GM21786 (cell line): ENCODE measurements around the gene PACS1.

Experiments used
- ATAC-seq: cut with Tn5 transposase; IDR thresholded peaks from one replicate; pipeline ENCODE4 v1.9.1; 2021; ENCODE audit not compliant: unreplicated experiment

Gene PACS1

DNA sequence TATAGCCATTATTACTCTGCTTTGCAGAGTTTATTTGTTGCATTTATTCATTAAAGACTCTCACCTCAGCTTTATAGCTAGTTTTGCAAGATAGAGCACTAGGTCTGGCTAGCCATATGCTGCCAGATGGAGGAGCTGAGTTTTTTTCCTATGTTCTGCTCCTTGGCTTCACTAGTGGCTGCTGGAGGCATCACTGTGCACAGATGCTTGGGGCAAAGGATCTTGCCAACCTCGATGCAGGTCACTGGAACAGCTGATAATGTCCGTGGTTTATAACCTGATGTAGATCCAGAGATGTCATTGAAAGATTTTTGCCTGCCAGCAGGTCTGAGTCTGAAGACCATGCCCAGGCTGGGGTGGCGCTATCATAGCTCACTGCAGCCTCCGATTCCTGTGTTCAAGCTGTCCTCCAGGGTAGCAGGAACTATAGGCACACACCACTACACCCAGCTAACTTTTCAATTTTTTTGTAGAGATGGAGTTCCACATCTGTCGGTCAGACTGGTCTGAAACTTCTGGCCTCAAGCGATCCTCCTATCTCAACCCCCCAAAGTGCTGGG lies 63.2 kb downstream of the PACS1 start:
- no peak for ATAC-seq

DNA sequence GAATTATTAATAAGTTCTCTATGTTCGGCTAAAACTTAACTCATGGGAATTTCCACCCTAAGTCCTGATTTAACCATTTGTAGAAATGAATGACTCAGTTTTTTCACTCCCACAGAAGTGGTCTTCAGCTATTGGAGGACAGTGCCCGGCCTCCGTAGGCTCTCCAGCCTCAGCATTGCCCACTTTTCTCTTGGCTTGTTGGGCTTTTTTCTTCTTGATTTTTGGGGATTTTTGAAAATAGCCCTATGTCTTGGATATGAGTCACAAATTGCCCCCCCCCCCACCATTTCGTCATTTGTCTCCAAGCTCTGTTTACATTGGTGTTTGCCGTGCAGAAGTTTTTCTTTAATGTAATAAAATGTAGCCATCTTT lies 66.7 kb downstream of the PACS1 start:
- no peak for ATAC-seq

DNA sequence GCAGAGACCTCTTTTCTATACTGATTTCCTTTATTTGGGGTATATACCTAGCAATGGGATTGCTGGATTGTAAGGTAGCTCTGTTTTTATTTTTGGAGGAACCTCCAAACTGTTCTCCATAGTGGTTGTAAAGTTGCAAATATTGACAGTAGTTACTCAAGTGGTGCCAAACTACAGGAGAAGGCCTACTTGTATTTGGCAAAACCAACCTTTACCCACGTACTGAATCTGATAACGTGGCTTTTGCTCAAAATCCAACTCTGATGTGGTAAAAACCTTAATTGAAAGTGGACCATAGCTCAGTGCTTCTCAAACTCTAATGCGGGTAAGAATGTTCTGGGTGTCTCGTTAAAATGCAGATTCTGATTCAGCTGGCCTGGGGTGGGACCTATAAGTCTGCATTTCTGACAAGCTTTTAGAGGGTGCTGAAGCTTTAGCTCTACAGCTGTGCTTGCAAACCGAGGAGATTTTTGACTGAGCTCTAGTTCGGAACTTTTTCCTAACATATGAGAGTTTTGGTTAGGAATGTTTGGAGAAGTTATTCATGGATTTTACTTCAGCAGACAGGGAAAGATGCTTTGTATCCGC lies 69.8 kb downstream of the PACS1 start:
- no peak for ATAC-seq

DNA sequence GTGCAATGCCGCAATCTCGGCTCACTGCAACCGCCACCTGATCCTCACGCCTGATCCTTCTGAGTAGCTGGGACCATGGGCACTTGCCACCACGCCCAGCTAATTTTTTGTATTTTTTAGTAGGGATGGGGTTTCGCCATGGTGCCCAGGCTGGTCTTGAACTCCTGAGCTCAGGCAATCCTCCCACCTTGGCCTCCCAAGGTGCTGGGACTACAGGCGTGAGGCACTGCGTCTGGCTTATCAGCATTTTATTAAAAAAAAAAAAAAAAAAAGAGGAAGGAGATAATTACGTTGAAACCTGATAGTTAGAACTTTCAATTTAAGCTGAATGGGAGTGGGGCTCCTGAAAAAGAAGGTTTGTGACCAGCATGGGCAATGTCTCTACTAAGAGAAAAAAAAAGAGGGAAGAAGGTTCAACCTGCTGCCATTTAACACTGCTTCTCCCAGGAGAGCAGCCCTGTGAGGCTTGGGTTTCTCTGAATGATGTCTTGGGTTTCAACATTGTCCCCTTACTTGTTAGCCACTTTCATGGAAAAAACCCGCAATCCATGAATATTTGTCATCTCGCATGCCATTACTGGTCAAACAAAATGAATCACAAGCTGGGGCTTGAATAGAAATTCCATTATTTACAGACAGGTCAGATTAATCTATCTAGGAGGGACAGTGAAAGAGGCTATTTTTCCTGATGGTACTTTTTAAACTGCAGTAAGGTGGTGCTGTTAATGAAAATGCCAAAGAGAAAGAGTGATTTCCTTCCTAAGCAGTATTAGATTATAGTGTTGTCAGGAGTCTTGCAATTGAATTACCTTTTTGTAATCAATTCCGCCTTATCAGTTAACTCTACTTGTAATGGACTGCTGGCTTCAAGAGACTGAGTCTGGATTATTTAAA lies 72.5 kb downstream of the PACS1 start:
- ATAC-seq: no peak

DNA sequence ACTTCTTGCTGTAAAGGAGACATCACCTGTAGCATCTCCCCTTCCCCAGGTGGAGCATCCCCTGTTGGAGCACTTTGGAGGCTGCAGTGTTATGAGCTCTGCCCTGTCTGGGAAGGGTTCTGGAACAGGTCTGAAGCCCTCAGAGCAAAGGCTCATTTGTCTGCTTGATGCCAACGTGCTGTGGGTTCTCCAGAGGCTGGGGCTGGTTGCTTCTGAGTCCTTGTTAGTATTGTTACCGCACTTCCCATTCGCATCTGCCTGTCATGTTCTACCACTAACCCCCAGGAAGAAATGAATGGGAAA lies 73.1 kb downstream of the PACS1 start:
- no peak for ATAC-seq

DNA sequence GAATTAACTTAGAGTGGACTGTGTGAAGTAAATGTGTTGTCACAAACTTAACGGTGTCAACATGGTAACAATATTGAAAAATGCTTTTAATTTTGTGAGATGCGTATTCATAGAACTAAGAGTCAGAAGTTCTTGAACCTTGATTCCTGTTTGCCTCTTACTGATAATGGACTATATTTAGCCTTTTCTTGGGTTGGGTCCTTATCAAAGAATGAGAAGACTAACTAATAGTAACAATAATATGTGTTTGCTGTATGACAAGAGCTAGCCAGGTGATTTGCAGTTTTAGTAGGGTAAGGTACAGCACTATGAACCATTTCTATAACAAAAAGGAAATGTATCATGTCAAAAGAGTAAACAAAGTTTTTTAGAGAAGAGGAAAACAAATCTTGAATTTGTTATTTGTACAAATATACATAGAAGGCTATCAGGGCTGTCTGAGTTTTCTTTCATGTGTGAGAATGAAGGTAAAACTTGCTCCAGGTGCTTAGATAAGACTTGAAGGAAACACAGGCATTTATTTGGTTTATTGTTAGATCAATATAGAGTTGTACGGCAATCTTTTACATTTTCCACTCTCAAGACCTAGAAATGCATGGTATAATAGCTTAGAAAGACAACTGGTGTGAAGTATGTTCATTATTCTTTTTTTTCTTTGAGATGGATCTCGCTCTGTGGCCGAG lies 74.1 kb downstream of the PACS1 start:
- no peak for ATAC-seq

DNA sequence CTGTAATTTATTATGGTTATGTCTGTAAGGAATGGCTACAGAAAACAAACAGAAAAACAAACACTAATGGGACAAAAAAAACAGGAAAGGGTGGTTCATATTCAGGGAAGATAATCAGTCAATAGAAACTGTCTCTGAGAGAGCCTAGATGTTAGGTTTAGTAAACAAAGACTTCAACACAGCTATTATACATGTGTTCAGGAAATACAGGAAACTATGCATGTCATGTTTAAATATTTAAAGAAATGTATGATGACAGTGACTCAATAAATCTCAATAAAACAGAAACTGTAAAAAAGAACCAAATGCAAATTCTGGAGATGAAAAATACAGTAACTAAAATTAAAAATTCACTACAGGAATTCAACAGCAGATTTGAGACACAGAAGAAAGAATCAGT lies 76.0 kb downstream of the PACS1 start:
- ATAC-seq: no peak

DNA sequence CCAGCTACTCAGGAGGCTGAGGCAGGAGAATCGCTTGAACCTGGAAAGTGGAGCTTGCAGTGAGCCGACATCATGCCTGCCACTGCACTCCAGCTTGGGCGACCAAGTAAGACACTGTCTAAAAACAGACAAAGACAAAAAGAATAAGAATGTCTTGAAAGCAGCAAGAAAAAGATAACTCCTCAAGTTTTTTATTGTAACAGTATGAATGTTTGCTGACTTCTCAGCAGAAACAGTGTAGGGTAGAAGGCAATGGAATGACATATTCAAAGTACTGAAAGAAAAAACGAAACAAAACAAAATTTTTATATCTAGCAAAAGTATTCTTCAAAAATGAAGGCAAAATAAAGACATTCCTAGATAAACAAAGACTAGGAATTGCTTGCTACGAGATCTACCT lies 76.9 kb downstream of the PACS1 start:
- ATAC-seq: no peak

DNA sequence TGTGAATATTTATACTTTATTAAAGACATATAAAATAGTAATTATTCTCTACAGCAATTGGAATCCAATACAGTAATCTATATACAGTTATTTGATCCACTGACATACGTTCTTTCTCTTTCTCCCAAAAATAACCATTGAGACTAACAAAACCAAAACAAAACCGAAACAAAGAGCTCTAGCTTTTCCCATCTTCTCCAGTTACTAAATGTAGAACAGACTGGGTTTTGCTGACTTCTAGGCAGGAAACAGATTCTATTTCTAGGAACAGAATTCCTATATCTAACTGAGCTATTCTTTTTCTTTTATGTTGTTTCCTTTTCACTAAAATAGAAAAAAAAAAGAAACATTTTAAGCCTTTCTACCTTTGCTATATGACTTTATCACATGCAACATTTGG lies 80.1 kb downstream of the PACS1 start:
- no peak for ATAC-seq

DNA sequence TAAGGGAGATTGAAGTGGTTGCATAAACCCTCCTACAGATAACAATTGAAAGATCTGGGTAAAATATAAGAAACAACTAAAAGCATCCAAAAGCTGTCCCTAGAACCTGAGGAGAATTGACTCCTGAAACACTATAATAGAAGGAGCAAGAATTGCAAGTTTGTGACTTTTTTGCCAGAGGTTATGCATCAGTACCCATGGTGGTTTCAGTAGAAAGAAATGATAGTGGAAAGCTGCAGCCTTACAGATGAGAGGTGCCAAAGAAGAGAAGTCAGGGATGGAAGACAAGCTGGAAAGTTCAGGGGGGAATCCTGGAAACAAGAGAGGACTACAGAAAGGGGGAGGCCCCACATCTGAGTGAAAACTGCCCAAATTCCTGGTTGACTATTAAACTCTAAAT lies 80.7 kb downstream of the PACS1 start:
- ATAC-seq: no peak

DNA sequence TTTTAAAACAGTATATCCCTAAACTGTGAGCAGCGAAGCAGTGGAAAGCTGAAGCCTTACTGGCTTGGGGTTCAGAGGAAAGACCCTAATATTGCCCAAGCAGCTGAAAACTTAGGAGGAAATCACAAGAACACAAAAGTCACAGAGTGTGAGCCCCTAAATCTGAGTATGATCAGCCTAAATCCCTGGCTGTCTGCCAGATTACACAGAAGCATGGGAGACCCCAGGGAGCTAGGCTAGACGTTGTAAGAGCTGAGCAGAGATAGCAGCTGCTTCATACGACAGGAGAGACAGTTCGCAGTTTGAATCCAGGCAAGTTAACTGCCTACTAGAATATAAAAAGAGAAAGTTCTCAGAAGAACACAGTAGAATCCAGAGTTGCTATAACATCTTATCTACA lies 81.2 kb downstream of the PACS1 start:
- ATAC-seq: no peak

DNA sequence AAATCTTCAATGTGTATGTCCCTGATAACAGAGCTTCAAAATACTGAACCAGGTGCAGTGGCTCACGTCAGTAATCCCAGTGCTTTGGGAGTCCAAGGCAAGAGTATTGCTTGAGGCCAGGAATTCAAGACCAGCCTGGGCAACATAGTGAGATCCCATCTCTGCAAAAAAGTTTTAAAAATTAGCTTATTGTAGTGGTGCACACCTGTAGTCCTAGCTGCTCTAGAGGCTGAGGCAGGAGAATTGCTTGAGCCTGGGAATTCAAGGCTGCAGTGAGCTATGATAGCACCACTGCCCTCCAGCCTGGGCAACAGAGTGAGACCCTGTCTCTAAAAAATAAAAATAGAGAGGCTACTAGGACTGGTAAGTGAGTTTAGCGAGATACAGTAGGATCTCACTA lies 84.0 kb downstream of the PACS1 start:
- ATAC-seq: no peak

DNA sequence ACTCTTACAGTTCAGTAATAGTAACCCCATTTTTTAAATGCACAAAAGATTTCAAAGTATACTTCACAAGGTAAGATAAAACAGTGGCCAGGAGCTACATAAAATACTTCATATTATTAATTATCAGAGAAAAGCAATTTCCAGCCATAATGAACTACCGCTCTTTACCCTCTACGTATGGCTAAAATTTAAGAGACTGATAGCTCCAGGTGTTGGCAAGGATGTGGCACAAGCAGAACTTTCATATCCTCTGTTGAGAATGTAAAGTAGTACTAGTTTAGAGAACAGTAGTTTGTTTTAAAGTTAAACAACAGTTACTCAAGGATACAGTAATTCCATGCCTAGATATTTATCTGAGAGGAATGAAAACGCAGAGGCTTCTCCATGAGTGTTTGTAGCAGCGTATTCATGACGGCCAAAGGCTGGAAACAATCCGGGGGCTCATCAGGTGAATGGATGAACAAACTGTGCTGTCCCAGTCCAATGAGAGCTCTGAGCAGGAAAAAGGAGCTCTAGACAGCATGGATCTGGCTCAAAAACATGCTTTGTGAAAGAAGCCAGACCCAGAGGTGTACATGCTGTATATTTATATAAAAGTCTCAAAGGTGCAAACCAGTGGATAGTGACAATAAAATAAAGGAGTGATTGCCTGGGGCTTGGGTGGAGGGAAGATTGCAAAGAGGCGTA lies 85.5 kb downstream of the PACS1 start:
- ATAC-seq: no peak

DNA sequence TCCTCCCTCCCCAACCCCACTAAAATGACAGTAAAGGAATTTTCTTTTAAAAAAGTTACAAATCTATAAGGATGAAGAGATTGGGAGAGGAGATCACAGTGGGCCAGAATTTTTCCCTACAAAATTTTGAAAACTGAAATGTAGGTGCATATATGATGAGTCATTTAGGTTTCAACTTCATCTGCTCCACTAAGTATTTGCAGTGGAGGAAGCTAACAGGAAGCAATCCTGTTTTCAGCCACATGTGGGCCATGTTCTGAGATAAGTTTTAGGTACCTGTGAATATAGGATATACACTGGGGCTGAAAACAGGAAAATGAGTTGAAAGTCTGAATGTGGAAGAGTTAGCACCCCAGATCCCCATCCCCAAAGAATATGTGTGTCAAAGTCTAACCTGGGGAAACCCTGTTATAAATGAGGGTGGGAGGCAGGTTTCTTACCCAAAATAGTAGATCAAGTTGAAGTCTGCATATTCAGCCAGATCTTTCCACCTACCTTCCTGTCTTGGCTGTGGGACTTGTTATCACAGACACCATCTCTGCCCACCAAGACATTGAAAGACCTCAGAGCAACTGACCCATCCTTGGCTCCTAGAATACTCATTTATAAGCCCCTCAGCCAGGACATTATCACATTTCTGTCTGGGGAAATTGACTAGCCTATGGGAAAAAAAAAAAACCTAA lies 87.3 kb downstream of the PACS1 start:
- peak; percentile 38 for ATAC-seq

DNA sequence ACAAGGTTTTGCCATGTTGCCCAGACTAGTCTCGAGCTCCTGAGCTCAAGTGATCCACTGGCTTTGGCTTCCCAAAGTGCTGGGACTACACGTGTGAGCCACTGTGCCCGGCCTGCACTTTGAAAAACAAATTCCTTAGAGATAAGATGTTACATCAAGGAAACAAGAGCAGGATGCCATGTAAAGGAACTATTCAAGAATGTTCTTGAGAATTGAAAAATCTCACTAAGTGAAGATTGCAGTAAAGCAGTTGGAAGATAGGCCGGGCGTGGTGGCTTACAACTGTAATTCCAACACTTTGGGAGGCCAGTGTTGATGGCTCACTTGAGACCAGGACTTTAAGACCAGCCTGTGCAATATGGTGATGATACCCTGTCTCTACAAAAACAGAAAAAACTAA lies 88.1 kb downstream of the PACS1 start:
- no peak for ATAC-seq

DNA sequence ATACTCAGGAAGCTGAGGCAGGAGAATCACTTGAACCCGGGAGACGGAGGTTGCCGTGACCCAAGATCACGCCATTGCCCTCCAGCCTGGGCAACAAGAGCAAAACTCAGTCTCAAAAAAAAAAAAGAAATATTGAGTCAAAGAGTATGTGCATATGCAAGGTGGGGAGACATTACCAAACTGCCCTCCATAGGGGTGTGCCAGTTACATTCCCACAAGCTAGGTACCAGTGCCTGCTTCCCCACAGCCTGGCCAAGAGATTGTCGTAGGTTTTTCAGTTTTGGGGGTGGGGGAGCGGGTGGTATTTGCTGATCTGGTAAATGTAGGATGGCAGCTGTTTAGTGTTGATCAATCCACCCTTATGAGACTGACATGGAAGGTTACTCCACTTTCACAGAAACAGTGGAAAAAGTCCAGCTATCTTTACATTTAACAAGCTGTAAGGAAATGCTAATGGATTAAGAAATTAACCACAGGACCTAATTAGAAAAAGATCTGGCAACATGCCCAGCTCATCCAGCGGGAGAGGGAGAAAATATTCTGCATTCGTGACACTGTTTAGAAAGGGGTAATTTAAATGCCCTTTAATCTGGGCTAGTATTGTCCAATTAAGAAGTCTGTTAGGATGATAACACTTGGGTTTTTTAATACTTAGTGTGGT lies 89.4 kb downstream of the PACS1 start:
- no peak for ATAC-seq

DNA sequence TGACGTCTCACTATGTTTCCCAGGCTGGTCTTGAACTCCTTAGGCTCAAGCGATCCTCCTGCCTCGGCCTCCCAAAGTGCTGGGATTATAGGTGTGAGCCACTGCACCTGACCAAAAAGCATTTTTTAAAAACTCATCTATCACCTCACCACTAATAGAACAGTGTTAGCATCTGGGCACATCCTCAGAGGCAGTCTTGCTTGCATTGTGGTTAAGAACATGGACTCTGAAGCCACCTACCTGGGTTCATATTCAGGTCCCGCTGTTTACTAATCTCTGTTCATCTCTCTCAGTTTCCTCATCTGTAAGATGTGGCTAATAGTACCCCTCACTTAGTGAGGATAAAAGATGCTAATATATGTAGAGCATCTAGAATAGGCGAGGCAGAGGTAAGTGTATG lies 90.6 kb downstream of the PACS1 start:
- ATAC-seq: no peak

DNA sequence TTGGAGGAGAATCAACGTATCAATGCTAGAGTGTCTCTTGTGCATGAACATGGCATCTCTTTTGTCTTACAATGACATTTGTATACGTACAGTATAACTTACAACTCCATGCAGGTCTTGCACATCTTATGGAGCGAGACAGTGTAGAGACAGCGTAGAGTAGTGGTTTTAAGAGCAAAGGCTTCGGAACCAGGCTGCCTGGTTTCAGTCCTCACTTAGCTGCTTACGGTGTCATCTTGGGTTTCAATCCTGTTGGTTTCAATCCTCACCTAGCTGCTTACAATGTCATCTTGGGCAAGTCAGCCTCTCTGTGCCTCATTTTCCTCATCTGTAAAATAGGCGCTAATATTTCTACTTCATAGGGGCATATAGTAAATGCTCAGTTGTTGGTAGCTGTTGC lies 98.2 kb downstream of the PACS1 start:
- ATAC-seq: no peak

DNA sequence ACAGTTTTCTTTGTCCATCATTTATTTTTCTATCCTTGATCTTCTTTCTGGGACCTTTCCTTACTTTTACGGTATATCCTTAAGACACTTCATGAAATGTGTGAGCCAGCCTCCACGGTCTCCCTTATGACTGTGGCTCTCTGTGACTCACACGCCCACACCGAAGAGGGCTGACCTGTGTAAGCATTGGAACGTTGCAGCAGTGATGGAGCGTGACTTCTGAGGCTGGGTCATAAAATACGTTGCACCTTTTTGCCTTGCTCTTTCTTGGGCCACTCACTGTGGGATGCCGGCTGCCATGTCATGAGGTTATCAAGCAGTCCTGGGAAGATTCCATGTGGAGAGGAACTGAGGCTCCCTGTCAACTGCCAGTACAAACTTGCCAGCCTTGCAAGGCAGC lies 102.1 kb downstream of the PACS1 start:
- ATAC-seq: no peak

DNA sequence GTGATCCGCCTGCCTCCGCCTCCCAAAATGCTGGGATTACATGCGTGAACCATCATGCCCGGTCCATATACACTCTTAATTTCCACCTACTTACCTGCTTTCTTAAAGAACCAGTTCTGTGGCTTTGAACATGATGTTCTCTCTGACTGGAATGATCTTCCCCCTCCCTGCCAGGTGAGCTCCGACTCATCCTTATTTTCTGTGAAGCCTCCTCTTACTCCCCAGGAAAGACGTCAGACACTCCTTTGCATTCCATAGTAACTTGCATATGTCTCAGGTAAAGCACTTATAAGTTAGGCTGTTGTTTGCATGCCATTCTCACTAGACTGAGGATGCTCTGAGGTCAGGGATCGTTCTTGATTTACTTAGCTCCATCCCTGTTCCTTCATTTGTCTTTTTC lies 106.6 kb downstream of the PACS1 start:
- no peak for ATAC-seq
